GM18868 (cell line): ENCODE measurements around the gene RO60.

ENCODE experiments used
- ATAC-seq: cut with Tn5 transposase; IDR thresholded peaks from one replicate; pipeline ENCODE4 v1.9.1; 2021; ENCODE audit warnings: mild to moderate bottlenecking, moderate library complexity; ENCODE audit not compliant: unreplicated experiment

Gene RO60

GRCh38 chr1:193060406-193060805 lies 994 bp downstream of the RO60 start:
- no peak for ATAC-seq

GRCh38 chr1:193060938-193061337 lies 1.5 kb downstream of the RO60 start:
- ATAC-seq, result no peak

- no peak for ATAC-seq
Measured at GRCh38 chr1:193062698-193063463, 3.5 kb downstream of the RO60 start.

- no peak for ATAC-seq
Measured at GRCh38 chr1:193065954-193066353, 6.5 kb downstream of the RO60 start.

GRCh38 chr1:193066606-193067005 lies 7.2 kb downstream of the RO60 start:
- no peak for ATAC-seq

- ATAC-seq, result no peak
Measured at GRCh38 chr1:193068013-193068412, 8.6 kb downstream of the RO60 start.

GRCh38 chr1:193069748-193070385 lies 10.5 kb downstream of the RO60 start:
- no peak for ATAC-seq

GRCh38 chr1:193070386-193070753 lies 11.0 kb downstream of the RO60 start:
- peak; percentile 47 for ATAC-seq

GRCh38 chr1:193070942-193071341 lies 11.5 kb downstream of the RO60 start:
- ATAC-seq, result peak; percentile 47

- no peak for ATAC-seq
Measured at GRCh38 chr1:193077991-193078390, 18.6 kb downstream of the RO60 start.

GRCh38 chr1:193079187-193079586 lies 19.8 kb downstream of the RO60 start:
- ATAC-seq, result no peak

GRCh38 chr1:193083365-193084088 lies 24.1 kb downstream of the RO60 start:
- ATAC-seq, result peak; percentile 96

- ATAC-seq, result no peak
Measured at GRCh38 chr1:193085263-193085662, 25.9 kb downstream of the RO60 start.

GRCh38 chr1:193086342-193086741 lies 26.9 kb downstream of the RO60 start:
- ATAC-seq, result no peak

- ATAC-seq, result no peak
Measured at GRCh38 chr1:193087893-193088292, 28.5 kb downstream of the RO60 start.

- ATAC-seq, result no peak
Measured at GRCh38 chr1:193090865-193091264, 31.5 kb downstream of the RO60 start.

- no peak for ATAC-seq
Measured at GRCh38 chr1:193094112-193094511, 34.7 kb downstream of the RO60 start.

GRCh38 chr1:193102662-193103061 lies 43.2 kb downstream of the RO60 start:
- no peak for ATAC-seq

GRCh38 chr1:193103759-193104501 lies 44.5 kb downstream of the RO60 start:
- ATAC-seq, result no peak

- peak; percentile 33 for ATAC-seq
Measured at GRCh38 chr1:193104502-193104906, 45.1 kb downstream of the RO60 start.
